Tongue (tissue), 2 donors: ENCODE results near the gene FKBP5. TPM values are rescaled to one million over a fixed set of nuclear protein-coding genes. Genes with fewer than 3 reads are reported as not detected.
"Not testable (repeated sequence)": the region's sequence is repeated elsewhere in the genome, so short reads cannot be mapped to it uniquely, and the experiment has no call there.

Source experiments
- DNase-seq: peaks from one replicate; pipeline ENCODE4 v3.0.0-alpha.2; 2015
- total RNA-seq: library from RNA; depleted of rRNA; stranded (reverse); fragments of >200 nt; gene quantifications from one replicate; pipeline ENCODE4 v1.2.3, GENCODE V29; 2014

The FKBP5 gene
- total RNA-seq: 18.5 TPM

DNA sequence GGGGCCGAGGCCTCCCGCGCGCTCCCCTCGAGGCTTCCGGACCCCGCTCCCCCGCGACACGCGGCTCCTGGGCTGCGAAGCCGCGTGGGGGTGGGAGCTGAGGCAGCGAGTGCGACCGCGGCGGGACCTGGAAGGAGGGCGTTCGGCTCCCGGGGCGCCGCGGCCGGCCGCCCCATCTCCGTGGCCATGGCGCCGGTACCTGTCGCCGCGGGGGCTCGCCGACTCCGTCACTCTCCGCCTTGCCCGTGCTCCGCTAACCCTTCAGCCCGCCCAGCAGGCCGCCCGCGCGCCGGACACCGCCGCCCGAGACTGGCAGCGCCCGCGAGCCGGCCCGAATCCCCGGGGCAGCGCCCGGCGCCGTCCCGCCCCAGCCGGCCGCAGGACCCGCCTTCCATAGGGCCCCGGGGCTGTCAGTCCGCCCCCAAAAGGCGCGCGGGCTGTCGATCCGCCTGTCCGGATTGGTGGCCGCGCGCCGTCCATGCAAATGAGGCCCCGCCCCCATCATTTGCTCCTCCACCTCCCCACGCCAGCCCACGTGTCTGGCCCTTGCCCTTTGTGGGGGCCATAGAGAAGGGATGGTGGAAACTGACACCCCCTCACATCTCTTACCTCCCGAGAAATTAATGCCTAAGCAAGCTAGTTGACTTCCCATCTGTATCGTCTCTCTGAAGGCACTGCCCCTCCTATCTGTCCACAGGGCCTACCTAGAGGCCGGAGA is at the start of gene FKBP5:
Gene FKBP5 (minus strand): TSS at position 311 of the 718 bp plus-strand sequence. CDS start 46,091 bp downstream, outside the sequence.
- DNase-seq: peak; percentile 94

- DNase-seq: peak; percentile 86
Observed at GRCh38 chr6:35737413-35738211, 48.9 kb upstream of the FKBP5 start.

GRCh38 chr6:35736982-35737412 is 48.3 kb upstream of the FKBP5 start, which contains the start of gene ARMC12:
Gene ARMC12 (plus strand): TSS chr6:35737032. CDS start chr6:35737109, 77 bp downstream.
- DNase-seq: no peak

DNA sequence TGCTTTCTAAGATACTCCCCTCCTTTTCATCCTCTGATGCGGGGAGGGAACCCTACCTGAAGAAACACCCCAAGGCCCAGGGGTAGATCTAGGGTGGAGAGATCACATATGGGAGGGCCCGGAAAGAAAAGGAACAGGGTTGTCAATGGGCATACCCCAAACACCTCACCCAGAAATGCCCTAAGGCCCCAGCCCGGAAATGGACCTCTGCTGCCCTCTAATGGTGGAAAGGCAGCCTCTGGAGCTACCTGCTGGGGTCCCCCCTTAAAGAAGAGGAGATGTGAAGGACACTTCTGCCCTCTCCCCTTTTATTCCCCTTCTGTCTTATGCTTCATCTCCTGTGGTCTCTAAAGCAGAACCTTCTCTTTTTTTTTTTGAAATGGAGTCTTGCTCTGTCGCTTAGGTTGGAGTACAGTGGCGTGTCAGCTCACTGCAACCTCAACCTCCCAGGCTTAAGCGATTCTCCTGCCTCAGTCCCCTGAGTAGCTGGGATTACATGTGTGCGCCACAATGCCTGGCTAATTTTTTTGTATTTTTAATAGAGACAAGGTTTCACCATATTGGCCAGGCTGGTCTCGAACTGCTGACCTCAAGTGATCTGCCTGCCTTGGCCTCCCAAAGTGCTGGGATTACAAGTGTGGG is 47.7 kb upstream of the FKBP5 start:
- DNase-seq: peak; percentile 90

DNA sequence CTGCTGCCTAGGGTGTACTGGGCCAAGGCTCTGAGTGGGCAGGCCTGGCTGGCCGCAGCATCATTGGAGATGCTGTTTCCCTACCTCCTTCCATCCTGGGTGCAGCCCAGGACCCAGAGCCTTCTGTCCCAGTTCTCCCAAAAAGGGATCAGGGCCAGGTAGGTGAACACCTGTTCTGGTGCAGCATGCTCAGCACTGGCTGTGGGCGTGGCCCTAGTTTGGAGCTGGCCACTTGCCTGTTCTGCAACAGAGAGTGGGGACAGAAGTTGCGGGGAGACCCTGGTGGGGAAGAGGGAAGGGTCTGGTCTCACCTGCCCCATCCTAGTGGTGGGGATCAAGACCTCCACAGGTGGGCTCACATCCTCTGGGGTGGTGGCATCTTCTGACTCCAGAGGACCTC is 46.7 kb upstream of the FKBP5 start:
- DNase-seq: no peak

DNA sequence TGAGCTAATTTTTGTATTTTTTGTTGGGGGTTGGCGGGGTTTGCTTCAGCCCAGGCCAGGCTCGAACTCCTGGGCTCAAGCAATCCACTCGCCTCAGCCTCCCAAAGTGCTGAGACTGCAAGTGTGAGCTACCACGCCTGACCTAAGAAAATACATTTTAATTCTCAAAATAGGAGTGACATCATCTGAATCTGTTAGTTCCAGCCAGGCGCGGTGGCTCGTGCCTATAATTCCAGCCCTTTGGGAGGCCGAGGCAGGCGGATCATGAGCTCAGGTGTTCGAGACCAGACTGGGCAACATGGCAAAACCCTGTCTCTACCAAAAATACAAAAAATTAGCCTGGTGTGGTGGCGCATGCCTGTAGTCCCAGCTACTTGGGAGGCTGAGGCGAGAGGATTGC is 45.6 kb upstream of the FKBP5 start:
- DNase-seq: not testable (repeated sequence)

DNA sequence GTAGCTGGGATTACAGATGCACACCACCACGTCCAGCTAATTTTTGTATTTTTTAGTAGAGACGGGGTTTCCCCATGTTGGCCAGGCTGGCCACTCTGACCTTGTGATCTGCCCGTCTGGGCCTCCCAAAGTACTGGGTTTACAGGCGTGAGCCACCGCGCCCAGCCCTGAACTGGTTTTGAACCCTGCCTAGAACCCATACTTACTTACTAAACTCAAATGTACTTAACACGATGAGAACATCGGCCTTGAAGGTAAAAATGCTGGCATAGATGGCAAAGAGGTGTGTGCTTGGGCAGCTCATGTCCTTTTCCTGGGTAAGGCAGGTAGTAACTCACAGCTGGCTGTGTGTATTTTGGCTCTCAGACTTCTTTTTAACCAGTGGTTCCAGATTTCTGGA is 44.9 kb upstream of the FKBP5 start:
- no peak for DNase-seq

GRCh38 chr6:35731736-35732532 is 43.2 kb upstream of the FKBP5 start:
- peak; percentile 96 for DNase-seq

DNA sequence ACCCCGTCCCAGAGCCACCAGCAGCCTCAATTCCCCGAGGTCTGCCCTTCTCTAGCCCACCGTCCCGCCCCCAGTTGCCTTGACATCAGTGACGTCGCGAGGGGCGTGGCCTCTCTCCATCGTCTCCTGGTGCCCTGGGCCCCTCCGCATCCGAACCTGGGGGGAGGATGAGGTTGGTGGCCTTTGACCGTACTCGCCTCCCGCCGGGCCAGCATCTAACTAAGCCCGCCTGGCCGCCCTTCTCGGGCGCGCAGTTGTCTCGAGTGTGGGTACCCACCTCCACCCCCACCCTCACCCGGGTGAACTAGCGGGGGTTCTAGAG is 42.7 kb upstream of the FKBP5 start:
- peak; percentile 96 for DNase-seq

GRCh38 chr6:35730745-35731413 is 42.2 kb upstream of the FKBP5 start:
- no peak for DNase-seq

DNA sequence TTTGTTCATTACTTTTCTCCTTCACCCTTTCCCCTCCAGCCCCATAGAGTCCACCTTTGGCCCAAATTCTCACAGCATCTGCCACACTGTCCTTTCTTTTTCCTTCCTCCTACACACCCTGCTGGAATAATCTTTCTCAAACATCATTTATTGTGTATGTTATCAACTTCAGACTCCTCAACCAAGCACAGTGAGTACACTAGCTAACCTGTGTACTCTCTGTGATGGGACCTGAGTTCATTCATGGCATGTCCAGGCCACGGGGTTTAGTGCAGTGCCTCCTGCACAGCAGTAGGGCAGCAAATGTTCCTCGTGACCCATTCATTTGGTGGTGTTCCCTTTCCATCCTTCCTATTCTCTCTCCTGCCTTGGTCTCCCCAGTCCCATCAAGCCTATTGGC is 41.0 kb upstream of the FKBP5 start:
- no peak for DNase-seq

GRCh38 chr6:35728683-35729678 is 40.3 kb upstream of the FKBP5 start:
- no peak for DNase-seq

- peak; percentile 95 for DNase-seq
Observed at GRCh38 chr6:35727935-35728682, 39.4 kb upstream of the FKBP5 start.

GRCh38 chr6:35727231-35727934 is 38.7 kb upstream of the FKBP5 start:
- peak; percentile 93 for DNase-seq

GRCh38 chr6:35725721-35726438 is 37.2 kb upstream of the FKBP5 start:
- no peak for DNase-seq

DNA sequence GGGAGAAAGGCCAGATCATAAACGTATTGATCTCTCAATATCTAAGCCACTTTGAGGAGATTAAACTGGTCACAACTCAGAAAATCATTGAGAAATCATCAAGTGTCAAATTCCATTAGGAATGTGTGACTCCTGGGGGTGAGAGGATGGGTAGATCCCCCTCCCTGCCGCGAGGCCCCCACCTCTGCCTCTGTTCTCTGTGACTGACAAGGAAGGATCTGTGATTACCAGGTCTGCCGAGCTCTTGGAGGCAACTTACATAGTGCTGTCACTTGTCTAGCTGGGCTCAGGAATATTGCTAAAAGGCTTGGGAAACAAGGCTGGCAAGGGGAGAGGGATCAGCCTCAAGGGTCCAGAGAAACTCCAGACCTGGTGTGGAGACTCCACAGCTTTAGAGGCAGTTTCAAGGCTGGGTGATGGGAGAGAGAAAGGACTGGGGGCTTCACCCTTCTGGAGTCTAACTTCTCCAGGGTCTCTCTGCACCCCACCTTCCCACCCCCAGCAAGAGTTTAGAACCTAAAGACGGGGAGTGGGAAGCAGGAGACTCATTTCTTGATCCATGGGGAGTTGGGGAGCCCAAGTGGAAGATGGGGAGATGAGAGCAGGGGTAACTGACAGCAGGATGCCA is 36.5 kb upstream of the FKBP5 start:
- no peak for DNase-seq

GRCh38 chr6:35724471-35724870 is 35.8 kb upstream of the FKBP5 start:
- no peak for DNase-seq

DNA sequence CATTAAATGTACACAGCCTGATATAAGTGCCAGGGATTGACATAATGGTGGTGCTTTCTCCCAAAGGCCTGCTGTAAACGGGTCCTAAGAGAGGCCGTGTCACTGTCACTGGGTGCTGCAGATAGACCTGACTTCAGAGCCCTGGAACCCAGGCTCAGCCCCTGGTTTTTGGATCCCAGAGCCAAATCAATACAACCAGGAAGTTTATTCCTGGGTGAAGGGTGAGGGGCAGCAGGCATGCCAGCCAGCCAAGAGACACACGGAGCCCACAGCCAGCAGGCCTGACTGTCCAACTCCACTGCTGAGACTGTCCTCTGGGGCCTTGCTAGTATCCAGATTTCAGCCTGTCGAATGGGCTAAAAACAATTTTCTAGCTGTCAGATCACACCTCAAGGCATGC is 35.3 kb upstream of the FKBP5 start:
- DNase-seq: no peak
